ENCODE results near the gene FKBP5.

GRCh38 chr6:35731736-35732532 is 43.2 kb upstream of the FKBP5 start:
- TF ChIP-seq CTCF (IDR thresholded peaks at IDR 0.05; ENCODE audit: low read length) (no peak; the same call in 1 of the 2 replicates), EZH2 (IDR thresholded peaks at IDR 0.05; ENCODE audit: borderline replicate concordance, low read length) (no peak)

Data from OCI-LY1 (cell line).